Measurements from ENCODE around the gene PRCP.

PRCP gene

GRCh38 chr11:82939456-82939855, 39.2 kb upstream of the PRCP start:
- ChIA-PET POLR2A (no interaction called here), CTCF (interaction anchor here (6.6 kb wide), 1 partner anchor 15 kb away, joined by 36 read pairs; no protein-coding TSS in a partner anchor)
- no peak for DNase-seq (ENCODE audit: extremely low spot score)
- no peak for TF ChIP-seq CTCF (IDR thresholded peaks at IDR 0.05; ENCODE audit: control extremely low read depth, extremely low read depth, low read depth, missing control alignments)

DNA sequence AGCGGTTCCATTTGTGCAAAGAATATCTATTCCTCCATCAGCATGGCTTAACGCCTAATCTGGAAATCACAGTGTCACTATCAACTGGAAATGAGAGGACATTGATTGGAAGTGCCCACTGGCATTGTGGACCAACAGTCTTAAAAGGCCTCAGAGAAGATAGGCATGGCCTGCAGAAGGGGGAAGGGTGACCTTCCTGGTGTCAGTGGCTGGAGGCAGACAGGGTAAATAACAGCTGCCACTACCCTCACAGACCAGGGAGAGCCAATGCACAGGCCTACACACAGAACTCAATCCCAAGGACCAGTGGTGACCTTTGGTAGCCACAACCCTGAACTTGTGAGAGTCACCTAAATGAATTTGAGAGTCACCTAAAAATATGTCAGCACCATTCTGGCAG, 37.3 kb upstream of the PRCP start:
- DNase-seq (ENCODE audit: extremely low spot score) = no peak
- no peak for TF ChIP-seq CTCF (IDR thresholded peaks at IDR 0.05; ENCODE audit: control extremely low read depth, extremely low read depth, low read depth, missing control alignments)
- CTCF ChIA-PET = interaction anchor here (0.8 to 6.6 kb wide), 3 partner anchors 10 to 22 kb away, joined by 3 to 36 read pairs (median 5); no protein-coding TSS in a partner anchor
- POLR2A ChIA-PET = no interaction called here

DNA sequence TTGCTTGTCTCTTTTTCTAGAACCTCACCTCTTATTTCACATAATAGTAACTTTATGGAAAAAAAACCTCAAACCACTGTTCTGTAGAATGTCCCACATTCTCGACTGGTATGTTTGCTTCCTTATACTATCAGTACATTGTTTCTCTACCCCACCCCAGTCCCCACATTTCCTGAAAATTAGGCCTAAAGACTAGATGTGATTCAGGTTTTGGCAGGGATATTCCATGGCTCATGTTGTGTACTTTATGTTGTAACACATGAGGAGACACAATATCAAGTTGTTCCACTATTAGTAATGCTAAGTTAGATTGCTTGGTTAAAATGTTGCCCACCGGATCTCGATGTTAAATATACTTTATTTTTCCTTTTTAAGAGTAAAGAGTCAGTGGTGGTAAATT, 36.0 kb upstream of the PRCP start:
- CTCF ChIA-PET = interaction anchor here (1.8 to 6.6 kb wide), 3 partner anchors 11 to 67 kb away, joined by 3 to 36 read pairs (median 5); no protein-coding TSS in a partner anchor

GRCh38 chr11:82932564-82932963, 32.3 kb upstream of the PRCP start:
- ChIA-PET POLR2A (no interaction called here), CTCF (interaction anchor here (0.8 to 3.1 kb wide), 5 partner anchors 9 to 37 kb away, joined by 3 to 9 read pairs (median 5); no protein-coding TSS in a partner anchor)
- TF ChIP-seq CTCF (IDR thresholded peaks at IDR 0.05; ENCODE audit: control extremely low read depth, extremely low read depth, low read depth, missing control alignments) = no peak
- DNase-seq (ENCODE audit: extremely low spot score) = no peak

More for the DNA sequence above, 36.0 kb upstream of the PRCP start:
- no peak for DNase-seq (ENCODE audit: extremely low spot score)
- no peak for TF ChIP-seq CTCF (IDR thresholded peaks at IDR 0.05; ENCODE audit: control extremely low read depth, extremely low read depth, low read depth, missing control alignments)
- POLR2A ChIA-PET = no interaction called here

DNA sequence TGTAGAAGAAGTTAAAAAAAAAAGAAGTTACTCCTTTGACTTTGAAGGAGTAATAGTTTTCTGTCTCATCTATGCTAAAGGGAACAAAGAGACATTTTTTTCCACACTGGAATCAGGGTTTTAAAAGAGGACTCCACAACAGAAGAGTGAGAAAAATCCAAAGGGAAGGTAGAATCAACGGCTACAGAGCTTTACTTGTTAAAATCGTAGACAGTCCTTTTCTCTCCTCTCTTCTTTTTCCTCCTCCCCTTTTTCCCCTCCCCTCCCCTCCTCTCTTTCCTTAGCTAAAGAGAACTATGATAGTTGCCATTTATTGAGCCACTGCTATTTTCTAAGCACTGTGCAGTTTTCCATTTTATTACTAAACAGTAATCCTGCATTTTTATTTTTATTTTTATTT, 30.5 kb upstream of the PRCP start:
- CTCF ChIA-PET = interaction anchor here (0.7 to 2.5 kb wide), 6 partner anchors 10 to 319 kb away, joined by 3 to 13 read pairs (median 4); partner anchors contain the start of gene RAB30
- DNase-seq (ENCODE audit: extremely low spot score) = no peak
- POLR2A ChIA-PET = interaction anchor here (0.6 kb wide), 1 partner anchor 430 kb away, joined by 3 read pairs; no protein-coding TSS in a partner anchor
- TF ChIP-seq CTCF (IDR thresholded peaks at IDR 0.05; ENCODE audit: control extremely low read depth, extremely low read depth, low read depth, missing control alignments) = no peak

DNA sequence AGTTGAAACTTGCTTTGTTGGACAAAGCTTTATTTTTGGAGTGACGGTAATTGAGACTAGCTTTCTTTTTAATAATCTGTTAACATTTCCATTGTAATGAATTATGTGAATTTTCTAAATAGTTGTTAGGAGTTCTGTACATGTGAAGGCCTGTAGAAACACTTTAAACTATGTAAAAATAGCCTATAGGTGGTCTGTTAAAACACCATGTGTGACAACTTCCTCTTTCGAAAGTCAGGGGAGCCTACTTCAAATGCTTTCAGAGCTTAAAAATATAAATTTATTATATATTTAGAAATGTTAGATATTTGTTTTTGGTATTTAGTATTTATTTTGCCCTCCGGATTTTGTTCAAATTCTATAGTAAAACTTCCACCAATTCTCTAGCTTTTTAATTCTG, 30.0 kb upstream of the PRCP start:
- ChIA-PET POLR2A (no interaction called here), CTCF (interaction anchor here (0.7 to 2.5 kb wide), 8 partner anchors 10 to 320 kb away, joined by 3 to 13 read pairs (median 5); partner anchors contain the start of gene RAB30)
- TF ChIP-seq CTCF (IDR thresholded peaks at IDR 0.05; ENCODE audit: control extremely low read depth, extremely low read depth, low read depth, missing control alignments) = no peak
- peak; percentile 25 for DNase-seq (ENCODE audit: extremely low spot score)
